Kidney epithelial cell (primary cell): ENCODE results near the gene ATRAID. TPM values are rescaled to one million over a fixed set of nuclear protein-coding genes. Genes with fewer than 3 reads are reported as not detected.

ENCODE experiments used
- DNase-seq: peaks from one replicate; pipeline ENCODE4 v3.0.0-alpha.2; 2010; ENCODE audit warnings: low read depth
- H3K27me3 ChIP-seq: 2 replicates; pipeline ENCODE4 v1.6.0; 2011; ENCODE audit warnings: low read length; ENCODE audit not compliant: control insufficient read depth, insufficient read depth
- H3K36me3 ChIP-seq: 2 replicates; pipeline ENCODE4 v1.5.1; 2011; ENCODE audit warnings: low read length; ENCODE audit not compliant: control insufficient read depth, insufficient read depth
- H3K4me3 ChIP-seq: 2 replicates; pipeline ENCODE4 v1.5.1; 2011; ENCODE audit warnings: low read depth, mild to moderate bottlenecking, control low read depth, low read length
- total RNA-seq: library from RNA; depleted of rRNA; stranded (reverse); fragments of >200 nt; gene quantifications from 2 replicates; pipeline ENCODE4 v1.2.3, GENCODE V29; 2015
- TF ChIP-seq, protein P1 (sequence below): IDR thresholded peaks from 2 replicates; pipeline ENCODE4 v1.5.1; 2011; ENCODE audit warnings: mild to moderate bottlenecking, moderate library complexity, low read length, control low read depth, inconsistent platforms; ENCODE audit not compliant: insufficient read depth, poor library complexity, severe bottlenecking

The ATRAID gene
- total RNA-seq, 1 donor from 2014 or later, result 146 TPM

DNA sequence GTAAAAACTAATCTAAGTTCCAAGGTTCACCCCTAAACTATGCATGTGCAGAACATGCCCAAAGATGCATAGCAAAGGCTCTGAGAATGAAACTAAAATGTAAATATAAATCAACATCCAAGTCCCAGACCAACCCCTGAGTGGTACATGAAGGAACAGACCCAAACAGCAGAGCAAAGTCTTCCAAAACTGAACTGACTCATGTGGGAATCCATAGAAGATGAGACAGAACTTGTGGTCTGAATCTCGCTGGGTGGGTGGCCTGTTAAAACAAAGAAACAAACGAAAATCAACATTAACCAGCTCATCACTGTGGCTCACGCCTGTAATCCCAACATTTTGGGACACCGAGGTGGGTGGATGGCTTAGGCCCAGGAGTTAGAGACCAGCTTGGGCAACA, 29.5 kb upstream of the ATRAID start:
- DNase-seq, result no peak
- H3K27me3 ChIP-seq, result peaks cover 4% of the 10 kb centered on the region
- TF ChIP-seq, protein P1, sequence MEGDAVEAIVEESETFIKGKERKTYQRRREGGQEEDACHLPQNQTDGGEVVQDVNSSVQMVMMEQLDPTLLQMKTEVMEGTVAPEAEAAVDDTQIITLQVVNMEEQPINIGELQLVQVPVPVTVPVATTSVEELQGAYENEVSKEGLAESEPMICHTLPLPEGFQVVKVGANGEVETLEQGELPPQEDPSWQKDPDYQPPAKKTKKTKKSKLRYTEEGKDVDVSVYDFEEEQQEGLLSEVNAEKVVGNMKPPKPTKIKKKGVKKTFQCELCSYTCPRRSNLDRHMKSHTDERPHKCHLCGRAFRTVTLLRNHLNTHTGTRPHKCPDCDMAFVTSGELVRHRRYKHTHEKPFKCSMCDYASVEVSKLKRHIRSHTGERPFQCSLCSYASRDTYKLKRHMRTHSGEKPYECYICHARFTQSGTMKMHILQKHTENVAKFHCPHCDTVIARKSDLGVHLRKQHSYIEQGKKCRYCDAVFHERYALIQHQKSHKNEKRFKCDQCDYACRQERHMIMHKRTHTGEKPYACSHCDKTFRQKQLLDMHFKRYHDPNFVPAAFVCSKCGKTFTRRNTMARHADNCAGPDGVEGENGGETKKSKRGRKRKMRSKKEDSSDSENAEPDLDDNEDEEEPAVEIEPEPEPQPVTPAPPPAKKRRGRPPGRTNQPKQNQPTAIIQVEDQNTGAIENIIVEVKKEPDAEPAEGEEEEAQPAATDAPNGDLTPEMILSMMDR, result no peak

DNA sequence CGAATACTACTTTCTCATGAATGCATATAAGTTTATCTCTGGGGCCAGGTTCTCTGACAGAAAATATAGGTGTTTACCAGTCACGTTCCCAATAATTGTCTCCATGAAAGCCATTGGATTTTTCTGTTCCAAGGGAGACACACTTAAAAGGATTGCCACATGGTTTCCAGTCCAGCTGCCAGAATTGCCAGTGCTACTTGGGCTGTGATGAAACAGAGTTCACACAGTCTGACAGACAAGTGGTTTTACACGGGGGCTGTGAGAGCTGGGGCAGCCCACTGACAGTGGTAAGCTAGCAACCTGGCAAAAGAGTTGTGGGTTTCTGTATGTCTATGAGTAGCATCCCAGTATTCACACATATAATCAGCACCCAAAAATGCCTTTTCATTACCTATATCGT, 27.7 kb upstream of the ATRAID start:
- H3K27me3 ChIP-seq, result no peaks in the 10 kb centered on the region
- TF ChIP-seq, protein P1, result no peak
- DNase-seq, result no peak
- H3K36me3 ChIP-seq, result no peaks in the 10 kb centered on the region
- H3K4me3 ChIP-seq, result no peak overlapping the region

More for the DNA sequence above, 29.5 kb upstream of the ATRAID start:
- Histone ChIP-seq H3K36me3 (no peaks in the 10 kb centered on the region), H3K4me3 (no peak overlapping the region)

DNA sequence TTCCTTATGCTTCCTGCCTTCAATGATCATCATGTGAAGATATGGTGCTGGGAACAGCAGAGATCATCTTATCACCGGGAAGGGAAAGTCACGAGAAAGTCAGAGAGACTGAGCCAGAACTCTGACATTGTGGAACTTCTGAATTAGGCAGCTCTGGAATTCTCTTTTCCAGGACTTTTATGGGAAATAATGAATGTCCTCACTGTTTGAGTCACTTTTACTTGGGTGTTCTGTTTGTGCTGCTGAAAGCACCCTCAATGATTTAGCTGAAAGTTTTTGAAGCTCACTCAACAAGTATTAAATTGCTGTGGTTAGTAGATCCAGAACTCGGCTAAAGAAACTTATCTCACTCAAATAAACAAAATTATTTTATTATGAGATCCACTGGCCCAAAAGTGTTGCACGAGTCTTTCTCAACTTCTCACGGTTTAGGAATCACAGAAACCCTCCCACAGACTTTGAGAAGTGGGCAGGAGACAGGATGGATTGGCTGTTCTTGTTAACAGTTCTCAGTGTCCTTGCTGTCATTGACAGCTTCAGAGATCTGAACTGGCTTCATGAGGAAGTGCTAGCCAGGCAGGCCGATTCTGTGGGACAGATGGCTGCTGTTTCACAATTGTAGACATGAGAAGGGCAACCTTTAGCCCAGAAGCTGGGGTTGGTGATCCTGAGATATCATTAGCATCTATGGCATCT, 26.4 kb upstream of the ATRAID start:
- H3K4me3 ChIP-seq, result no peak overlapping the region
- no peaks in the 10 kb centered on the region for H3K27me3 ChIP-seq
- TF ChIP-seq, protein P1, result no peak
- H3K36me3 ChIP-seq, result no peaks in the 10 kb centered on the region
- DNase-seq, result no peak

DNA sequence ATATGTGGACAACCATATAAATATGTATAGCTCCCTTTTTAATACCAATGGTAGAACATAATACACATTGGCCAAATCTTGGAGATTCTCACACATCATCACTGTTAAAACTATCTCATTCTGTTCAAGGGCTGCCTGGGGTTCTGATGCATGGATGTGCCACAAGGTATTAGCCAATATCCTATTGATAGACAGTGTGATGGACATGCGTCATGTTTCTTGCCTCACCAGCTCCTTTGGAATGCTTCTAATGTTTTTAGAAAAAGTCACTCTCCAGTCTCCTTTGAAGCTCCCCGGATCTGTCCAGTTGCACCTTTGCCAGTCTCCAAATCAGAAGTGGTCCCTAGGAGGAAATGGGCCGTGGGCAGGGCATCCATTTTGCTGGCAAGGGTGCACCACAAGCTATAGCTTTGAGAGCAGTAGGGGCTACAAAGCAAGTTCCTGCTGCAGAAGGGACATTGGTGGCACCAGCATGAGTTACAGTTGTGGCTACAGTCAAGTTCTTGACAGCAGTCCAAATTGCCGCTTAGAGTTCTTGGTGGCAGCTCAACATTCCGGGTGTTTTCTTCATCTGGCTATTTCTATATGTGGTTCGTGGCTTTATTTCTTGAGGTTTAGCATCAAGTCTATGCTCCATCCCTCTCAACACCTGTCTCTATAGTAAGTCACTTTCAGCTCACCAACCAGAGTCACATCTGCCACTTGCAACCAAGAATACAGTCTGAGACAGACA, 25.1 kb upstream of the ATRAID start:
- Histone ChIP-seq H3K36me3 (no peaks in the 10 kb centered on the region), H3K27me3 (no peaks in the 10 kb centered on the region), H3K4me3 (no peak overlapping the region)
- TF ChIP-seq, protein P1, result no peak
- DNase-seq, result no peak

DNA sequence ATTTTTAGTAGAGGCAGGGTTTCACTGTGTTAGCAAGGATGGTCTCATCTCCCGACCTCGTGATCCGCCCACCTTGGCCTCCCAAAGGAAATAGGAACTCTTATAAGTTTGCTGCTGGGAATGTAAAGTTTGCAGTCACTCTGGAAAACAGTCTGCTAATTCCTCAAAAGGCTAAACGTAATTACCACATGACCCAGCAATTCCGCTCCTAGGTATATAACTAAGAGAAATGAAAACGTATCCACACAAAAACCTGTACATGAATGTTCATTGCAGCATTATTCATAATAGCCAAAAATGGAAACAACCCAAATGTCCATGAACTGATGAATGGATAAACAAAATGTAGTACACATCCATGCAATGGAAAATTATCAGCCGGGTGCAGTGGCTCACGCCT, 21.9 kb upstream of the ATRAID start:
- no peak overlapping the region for H3K4me3 ChIP-seq
- TF ChIP-seq, protein P1, result no peak
- no peaks in the 10 kb centered on the region for H3K36me3 ChIP-seq
- H3K27me3 ChIP-seq, result no peaks in the 10 kb centered on the region
- DNase-seq, result no peak
